ENCODE measurements around the gene C17orf78. TPM values are rescaled to one million over a fixed set of nuclear protein-coding genes. Genes with fewer than 3 reads are reported as not detected.

C17orf78 gene
- total RNA-seq, 6 experiments from 2014 or later = not detected

DNA sequence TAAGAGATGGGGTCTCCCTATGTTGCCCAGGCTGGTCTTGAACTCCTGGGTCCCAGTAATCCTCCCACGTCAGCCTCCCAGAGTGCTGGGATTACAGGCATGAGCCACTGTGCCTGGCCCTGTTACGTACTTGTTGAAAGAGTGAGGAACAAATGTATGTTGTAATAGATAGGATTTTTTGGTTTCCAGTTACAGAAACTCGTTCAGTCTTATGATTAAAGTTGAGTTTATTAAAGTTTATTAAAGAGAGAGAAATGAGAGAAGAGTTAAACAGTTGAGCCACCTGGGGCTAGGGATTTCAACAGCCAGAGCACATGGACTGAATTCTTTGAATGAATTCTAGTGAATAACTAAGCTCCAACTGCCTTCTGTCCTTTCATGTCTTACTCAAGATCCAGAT is 34.6 kb downstream of the C17orf78 start:
- TF ChIP-seq, protein P1, sequence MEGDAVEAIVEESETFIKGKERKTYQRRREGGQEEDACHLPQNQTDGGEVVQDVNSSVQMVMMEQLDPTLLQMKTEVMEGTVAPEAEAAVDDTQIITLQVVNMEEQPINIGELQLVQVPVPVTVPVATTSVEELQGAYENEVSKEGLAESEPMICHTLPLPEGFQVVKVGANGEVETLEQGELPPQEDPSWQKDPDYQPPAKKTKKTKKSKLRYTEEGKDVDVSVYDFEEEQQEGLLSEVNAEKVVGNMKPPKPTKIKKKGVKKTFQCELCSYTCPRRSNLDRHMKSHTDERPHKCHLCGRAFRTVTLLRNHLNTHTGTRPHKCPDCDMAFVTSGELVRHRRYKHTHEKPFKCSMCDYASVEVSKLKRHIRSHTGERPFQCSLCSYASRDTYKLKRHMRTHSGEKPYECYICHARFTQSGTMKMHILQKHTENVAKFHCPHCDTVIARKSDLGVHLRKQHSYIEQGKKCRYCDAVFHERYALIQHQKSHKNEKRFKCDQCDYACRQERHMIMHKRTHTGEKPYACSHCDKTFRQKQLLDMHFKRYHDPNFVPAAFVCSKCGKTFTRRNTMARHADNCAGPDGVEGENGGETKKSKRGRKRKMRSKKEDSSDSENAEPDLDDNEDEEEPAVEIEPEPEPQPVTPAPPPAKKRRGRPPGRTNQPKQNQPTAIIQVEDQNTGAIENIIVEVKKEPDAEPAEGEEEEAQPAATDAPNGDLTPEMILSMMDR (IDR thresholded peaks at IDR 0.05) = no peak
- no peak overlapping the region for H3K4me3 Mint-ChIP-seq
- peaks cover 16% of the 10 kb centered on the region for H3K4me1 Mint-ChIP-seq (ENCODE audit: low read depth)
- no peaks in the 10 kb centered on the region for H3K9me3 Mint-ChIP-seq
- peaks cover 21% of the 10 kb centered on the region for H3K36me3 Mint-ChIP-seq (ENCODE audit: low read depth)
- H3K27ac Mint-ChIP-seq = no peak overlapping the region
- DNase-seq = no peak
- no peaks in the 10 kb centered on the region for H3K27me3 Mint-ChIP-seq (ENCODE audit: insufficient read depth)

DNA sequence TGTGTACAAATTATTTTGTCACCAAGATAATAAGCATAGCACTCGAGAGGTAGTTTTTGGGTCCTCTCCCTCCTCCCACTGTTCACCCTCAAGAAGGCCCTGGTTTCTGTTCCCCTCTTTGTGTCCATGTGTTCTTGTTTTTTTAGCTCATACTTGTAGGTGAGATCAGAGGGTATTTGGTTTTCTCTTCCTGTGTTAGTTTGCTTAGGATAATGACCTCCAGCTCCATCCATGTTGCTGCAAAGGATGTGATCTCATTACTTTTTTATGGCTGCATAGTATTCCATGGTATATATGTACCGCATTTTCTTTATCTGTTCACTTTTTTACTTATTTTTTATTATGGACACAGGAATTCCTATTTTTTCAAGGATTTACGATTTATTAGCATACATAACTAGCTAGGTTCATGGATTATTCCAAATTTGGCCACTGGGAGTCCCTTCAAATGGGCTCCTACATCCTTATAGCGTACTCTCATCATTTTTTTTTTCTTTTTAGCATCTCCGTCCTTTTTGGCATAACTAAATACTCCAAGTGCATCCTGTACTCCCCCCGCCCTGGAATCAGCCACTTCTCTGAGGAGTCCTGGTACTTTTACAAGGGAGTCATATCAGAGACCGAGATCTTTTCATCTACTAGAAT is 38.2 kb downstream of the C17orf78 start:
- Mint-ChIP-seq H3K4me1 (ENCODE audit: low read depth) (peaks cover 7% of the 10 kb centered on the region; the same call in 1 of the 2 replicates), H3K36me3 (ENCODE audit: low read depth) (peaks cover 21% of the 10 kb centered on the region), H3K9me3 (no peaks in the 10 kb centered on the region), H3K4me3 (no peak overlapping the region), H3K27me3 (ENCODE audit: insufficient read depth) (no peaks in the 10 kb centered on the region), H3K27ac (no peak overlapping the region; the same call in 1 of the 2 replicates)
- DNase-seq = peak; percentile 6
- TF ChIP-seq, protein P1 (IDR thresholded peaks at IDR 0.05) = peak; percentile 69

DNA sequence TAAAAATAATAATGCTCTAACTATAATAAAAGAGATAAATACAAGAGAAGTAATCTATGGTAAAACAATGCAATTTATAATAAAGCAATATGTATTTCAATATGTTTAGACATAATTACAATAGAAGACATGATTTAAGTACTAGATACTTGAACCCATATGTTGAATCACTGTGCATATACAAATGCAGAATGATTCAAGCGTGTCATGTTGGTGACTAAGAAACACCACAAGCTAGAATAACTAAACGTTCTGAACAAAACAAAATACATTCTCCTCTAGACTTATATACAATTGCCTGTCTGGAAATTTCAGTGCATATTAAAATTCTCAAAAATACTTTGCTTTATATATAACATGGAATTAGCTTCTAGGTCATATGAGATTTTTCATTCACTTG is 42.1 kb downstream of the C17orf78 start:
- Mint-ChIP-seq H3K4me3 (no peak overlapping the region), H3K4me1 (ENCODE audit: low read depth) (peaks cover 7% of the 10 kb centered on the region; the same call in 1 of the 2 replicates), H3K27ac (no peak overlapping the region), H3K27me3 (ENCODE audit: insufficient read depth) (no peaks in the 10 kb centered on the region), H3K36me3 (ENCODE audit: low read depth) (peaks cover 19% of the 10 kb centered on the region), H3K9me3 (no peaks in the 10 kb centered on the region)
- TF ChIP-seq, protein P1 (IDR thresholded peaks at IDR 0.05) = no peak
- DNase-seq = no peak

DNA sequence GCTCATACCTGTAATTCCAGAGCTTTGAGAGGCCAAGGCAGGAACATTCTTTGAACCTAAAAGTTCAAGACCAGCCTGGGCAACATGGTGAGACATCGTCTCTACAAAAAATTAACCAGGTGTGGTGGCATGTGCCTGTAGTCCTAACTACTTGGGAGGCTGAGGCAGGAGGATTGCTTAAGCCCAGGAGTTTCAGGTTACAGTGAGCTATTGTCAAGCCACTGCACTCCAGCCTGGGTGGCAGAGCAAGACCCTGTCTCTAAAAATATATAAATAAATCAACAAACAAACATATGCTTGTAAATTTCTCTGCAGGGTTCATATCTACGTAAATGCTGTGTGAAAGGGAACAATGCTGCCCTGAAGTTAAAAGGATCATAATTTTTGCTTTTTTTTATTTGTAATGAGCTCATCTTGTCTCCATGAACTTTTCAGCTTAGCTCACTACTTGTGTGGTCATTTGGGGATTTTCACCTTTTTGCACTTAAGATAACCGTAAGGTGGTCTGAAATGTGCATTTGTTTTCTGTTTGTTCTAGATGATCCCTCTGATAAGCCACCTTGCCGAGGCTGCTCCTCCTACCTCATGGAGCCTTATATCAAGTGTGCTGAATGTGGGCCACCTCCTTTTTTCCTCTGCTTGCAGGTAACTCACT is 47.3 kb downstream of the C17orf78 start:
- H3K36me3 Mint-ChIP-seq (ENCODE audit: low read depth) = peaks cover 15% of the 10 kb centered on the region; the same call in 1 of the 2 replicates
- no peak overlapping the region for H3K4me3 Mint-ChIP-seq
- DNase-seq = no peak
- H3K4me1 Mint-ChIP-seq (ENCODE audit: low read depth) = 0 out of 2 replicates have a peak, but pooled peaks cover 2% of the 10 kb centered on the region
- TF ChIP-seq, protein P1 (IDR thresholded peaks at IDR 0.05) = no peak
- H3K27ac Mint-ChIP-seq = no peak overlapping the region
- no peaks in the 10 kb centered on the region for H3K9me3 Mint-ChIP-seq
- no peaks in the 10 kb centered on the region for H3K27me3 Mint-ChIP-seq (ENCODE audit: insufficient read depth)

DNA sequence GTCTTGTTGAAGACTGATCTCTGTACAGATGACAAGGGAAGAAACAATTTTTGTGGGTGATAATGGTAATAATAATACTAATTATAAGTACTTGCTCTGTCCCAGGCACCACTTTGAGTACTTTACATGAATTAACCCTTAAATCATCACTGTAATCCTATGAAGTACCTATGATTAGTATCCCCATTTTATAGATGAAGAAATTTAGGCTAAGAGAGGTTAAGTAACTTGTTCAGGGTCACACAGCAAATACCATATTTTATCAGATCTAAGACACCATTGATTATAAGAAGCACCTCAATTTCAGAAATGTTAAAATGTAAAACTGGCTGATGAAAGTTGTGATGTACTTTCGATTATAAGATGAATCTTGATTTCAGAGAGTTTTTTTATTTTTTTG is 49.5 kb downstream of the C17orf78 start:
- no peaks in the 10 kb centered on the region for H3K9me3 Mint-ChIP-seq
- H3K36me3 Mint-ChIP-seq (ENCODE audit: low read depth) = peaks cover 15% of the 10 kb centered on the region; the same call in 1 of the 2 replicates
- H3K27me3 Mint-ChIP-seq (ENCODE audit: insufficient read depth) = no peaks in the 10 kb centered on the region
- H3K27ac Mint-ChIP-seq = no peak overlapping the region
- no peak for DNase-seq
- peaks cover 18% of the 10 kb centered on the region for H3K4me1 Mint-ChIP-seq (ENCODE audit: low read depth)
- TF ChIP-seq, protein P1 (IDR thresholded peaks at IDR 0.05) = no peak
- H3K4me3 Mint-ChIP-seq = no peak overlapping the region
